Measurements from ENCODE around the gene NEK8.

The NEK8 gene

DNA sequence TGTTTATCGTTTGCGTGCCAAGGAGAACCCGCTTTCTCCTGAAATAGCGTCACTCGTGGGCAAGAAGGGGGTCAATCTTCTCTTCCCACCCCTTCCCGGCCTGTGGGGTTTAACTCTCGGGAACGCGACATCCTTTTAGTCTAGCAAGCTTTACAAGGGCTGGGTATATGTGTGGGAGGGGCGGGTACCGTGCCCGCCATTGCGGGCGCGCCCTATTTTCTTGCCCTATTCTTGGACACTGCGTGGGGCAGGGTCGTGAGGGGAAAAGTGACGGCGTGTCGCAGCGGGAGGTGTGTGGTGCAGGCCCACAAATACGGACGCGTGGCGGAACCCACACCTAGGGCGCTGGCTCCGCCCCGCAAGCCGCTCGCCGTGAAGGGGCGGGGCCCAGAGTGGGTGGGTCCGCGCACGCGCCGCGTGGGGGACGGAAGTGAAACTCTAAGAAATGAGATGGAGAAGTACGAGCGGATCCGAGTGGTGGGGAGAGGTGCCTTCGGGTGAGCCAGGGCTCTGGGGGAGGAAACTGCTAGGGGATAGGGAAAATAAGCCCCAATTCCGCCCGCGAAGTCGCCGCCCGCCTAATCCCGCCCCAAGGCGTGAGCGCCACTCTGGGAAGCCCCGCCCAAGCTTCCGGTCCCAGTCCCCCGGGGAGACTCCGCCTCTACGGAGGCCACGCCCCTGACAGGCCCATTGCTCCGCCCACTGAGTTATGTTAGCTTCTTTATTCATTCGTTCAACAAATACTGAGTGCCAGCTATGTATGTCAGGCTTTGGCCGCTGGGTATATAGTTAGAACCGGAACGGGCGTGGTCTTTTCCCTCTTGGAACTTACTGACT is at the start of gene NEK8:
Gene NEK8, plus strand, starts transcription at position 425 of the 837 bp plus-strand sequence. Its CDS starts 26 bp downstream, at position 451.
- DNase-seq (ENCODE audit: low read depth in 2 of 2, low spot score in 1 of 2): peak; percentile 96 to 98

DNA sequence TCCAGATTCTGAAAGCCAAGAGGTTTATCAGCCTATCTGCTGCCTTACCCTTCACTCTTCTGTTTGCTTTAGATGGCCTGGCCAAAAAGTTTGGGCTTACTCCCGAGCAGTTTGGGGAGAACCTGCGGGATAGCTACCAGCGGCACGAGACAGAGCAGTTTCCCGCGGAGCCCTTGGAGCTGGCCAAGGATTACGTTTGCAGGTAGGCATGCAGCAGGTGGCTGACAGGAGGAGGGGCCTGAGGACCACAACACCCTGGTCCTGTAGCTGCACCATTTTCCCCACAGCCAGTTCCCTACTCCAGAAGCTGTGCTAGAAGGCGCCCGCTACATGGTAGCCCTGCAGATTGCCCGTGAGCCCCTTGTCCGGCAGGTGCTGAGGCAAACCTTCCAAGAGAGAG is 45.9 kb upstream of the NEK8 start:
- no peak for DNase-seq (ENCODE audit: low read depth in 2 of 2, low spot score in 1 of 2)

DNA sequence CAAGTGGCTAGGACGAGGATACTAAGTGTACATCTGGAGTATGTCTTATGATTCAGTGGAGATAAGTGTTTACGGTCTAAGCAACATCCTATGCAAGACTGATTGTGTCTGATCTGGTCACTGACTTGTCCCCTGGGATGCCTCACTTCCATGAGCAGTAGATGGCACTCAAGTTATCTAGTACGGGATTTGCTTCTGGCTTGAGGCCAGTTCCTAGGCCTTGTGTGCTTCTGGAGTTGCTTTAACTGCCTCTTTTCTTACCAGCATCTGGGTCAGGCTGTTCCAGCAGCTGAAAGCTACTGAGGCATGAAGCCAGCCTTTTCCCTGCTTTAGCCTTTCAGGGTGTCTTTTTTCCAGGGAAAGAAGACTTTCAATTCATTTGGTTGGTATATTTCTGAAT is 43.6 kb upstream of the NEK8 start:
- DNase-seq (ENCODE audit: low read depth in 2 of 2, low spot score in 1 of 2): no peak

GRCh38 chr17:28685366-28685765 is 43.2 kb upstream of the NEK8 start:
- no peak for DNase-seq (ENCODE audit: low read depth in 2 of 2, low spot score in 1 of 2)

DNA sequence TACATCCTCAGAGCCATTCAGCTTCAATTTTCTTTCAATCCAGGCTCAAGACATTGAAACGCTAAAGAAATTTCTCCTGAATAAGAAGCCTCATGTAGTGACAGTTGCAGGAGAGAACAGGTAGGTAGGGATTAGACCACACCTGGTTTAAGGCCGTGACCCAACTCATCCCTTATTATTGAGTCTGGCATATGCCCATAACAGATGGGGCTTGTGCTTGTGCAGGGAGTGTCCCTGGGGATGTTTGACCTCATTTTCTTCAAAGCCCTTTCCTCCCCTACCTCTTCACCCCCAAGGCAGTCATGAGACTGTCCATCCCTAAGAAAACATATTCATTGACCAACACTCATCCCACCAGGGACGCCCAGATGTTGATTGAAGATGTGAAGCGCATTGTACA is 42.3 kb upstream of the NEK8 start:
- no peak for DNase-seq (ENCODE audit: low read depth in 2 of 2, low spot score in 1 of 2)

DNA sequence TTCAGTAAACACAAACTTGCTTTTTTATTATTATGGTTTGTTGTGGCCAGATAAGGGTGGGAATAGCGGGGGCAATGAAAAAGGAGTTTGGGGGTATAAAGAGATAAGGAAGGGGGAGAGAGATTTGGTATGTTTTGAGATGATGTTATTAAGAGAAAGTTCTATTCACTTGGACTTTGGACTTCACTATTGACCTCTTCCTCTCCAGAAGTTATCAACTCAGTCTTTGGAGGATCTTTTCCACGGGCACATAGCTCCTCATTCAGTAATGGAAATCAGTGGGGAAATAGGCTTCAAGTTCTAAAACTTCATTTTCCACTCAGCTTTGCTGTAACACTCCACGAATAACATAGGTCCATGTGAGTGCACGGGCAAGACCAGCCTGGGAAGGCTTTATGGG is 40.1 kb upstream of the NEK8 start:
- DNase-seq (ENCODE audit: low read depth in 2 of 2, low spot score in 1 of 2): no peak

GRCh38 chr17:28689011-28689410 is 39.6 kb upstream of the NEK8 start:
- no peak for DNase-seq (ENCODE audit: low read depth in 2 of 2, low spot score in 1 of 2)

GRCh38 chr17:28693869-28694268 is 34.7 kb upstream of the NEK8 start:
- DNase-seq (ENCODE audit: low read depth in 2 of 2, low spot score in 1 of 2): no peak

DNA sequence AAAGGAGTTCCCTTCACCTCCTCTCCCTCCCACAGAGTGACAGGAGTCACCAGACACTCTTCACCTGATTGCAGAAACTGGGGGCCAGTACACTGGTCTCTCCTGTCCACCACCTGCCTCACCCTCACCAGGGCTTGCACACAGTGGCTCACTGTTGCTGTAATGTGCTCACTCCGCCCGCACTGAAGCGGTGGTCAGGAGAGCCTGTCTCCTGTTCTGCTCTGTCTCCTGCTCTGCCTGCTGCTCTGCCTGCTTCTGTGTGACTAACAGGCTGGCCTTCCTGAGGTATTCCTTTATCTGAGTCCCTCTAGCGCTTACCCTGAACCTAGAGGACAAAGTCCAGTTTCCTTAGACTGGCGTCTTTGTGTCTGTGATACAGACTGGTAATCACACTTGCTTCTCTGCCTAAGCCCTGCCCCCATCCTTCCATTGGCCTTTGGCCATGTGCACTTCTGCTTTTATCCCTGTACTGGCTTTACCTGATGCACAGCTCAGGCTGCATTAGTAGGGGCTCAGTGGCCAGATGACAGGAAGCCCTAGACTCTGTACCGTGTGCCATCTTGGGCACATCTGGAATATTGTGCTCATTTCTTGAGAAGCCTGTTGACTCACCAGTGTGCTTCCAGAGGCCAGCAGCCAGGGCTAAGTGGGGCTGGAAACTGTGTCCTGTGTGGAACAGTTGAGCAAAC is 30.2 kb upstream of the NEK8 start:
- no peak for DNase-seq (ENCODE audit: low read depth in 2 of 2, low spot score in 1 of 2)

GRCh38 chr17:28700278-28700677 is 28.3 kb upstream of the NEK8 start:
- DNase-seq (ENCODE audit: low read depth in 2 of 2, low spot score in 1 of 2): no peak

GRCh38 chr17:28700830-28701492 is 27.6 kb upstream of the NEK8 start:
- no peak for DNase-seq (ENCODE audit: low read depth in 2 of 2, low spot score in 1 of 2)

- DNase-seq (ENCODE audit: low read depth in 2 of 2, low spot score in 1 of 2): no peak
Observed at GRCh38 chr17:28702026-28702751, 26.4 kb upstream of the NEK8 start.

DNA sequence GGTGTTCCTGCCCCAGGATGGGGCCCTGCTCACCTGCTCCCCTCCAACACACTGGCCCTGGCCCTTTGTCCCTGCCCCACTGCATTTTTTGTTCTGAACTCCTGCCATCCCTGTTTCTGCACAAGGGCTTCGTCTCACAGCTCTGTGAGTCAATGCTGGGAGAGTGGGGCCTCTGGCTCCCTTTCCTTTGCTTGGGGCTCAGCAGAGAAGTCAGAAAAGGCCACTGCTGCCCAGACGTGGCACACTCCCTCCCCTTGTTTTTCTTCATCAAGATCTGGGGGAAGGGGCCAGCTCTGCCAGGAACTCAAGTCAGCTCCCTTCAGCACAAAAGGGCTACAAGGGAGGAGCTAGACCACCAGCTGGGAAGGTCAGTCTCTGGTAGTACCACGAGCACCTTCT is 25.8 kb upstream of the NEK8 start:
- DNase-seq (ENCODE audit: low read depth in 2 of 2, low spot score in 1 of 2): no peak

- DNase-seq (ENCODE audit: low read depth in 2 of 2, low spot score in 1 of 2): no peak
Observed at GRCh38 chr17:28703552-28704218, 24.9 kb upstream of the NEK8 start.

DNA sequence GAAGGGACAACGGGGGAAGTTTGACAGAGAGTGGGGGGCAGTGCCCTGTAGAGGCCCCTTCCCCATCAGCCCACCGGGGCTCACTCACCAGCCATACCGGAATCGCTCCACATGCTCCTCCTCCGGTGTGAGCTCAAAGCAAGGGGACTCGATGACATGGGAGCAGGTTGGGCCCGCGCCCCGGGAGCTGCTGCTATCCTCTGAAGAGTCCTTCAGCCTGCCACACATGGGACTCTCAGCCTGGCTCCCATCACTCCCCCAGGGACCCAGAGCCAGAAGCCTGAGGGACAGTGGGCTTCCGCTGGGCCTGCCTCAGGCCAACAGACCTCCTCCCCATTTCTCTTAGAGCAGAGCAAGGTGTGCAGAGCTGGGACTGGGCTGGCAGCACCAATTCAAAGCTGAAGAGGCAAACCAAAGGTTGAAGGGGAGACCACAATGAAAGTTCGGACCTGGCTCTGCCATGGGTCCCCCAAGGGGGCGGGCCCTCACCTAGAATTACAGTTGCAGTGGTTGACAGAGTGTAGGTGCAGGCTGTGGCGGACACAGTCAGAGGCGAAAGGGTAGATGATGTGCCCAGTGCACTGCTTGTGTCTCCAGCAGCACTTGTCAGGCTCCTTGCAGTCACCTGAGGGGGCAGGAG is 24.2 kb upstream of the NEK8 start:
- no peak for DNase-seq (ENCODE audit: low read depth in 2 of 2, low spot score in 1 of 2)

DNA sequence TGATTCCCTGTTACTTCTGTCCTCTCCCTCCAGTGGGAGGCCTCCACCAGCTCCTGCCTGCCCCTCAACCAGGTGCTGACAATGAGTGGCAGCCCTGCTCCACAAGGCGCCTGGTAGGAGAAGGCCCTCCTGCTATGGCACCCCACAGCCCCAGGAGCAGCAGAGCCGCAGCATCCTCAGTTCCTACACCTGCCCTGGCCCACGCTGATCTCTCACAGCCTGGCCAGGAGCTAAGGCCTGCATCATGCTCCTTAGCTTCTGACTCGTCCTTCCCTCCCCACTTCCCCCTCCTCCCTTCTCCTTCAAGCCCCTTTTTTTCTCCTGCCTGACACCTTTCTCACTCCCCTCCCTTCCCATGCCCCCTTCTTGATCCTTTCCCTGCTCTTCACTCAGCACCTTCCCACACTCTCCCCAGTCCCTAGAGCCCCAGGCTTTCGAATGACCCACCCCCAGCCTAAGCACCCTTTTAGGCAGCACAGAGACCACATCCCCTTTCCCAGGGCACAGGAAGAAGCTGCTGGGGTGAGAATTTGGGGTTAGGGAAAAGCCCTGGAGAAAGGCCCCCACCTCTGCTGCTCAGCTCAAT is 23.4 kb upstream of the NEK8 start:
- DNase-seq (ENCODE audit: low read depth in 2 of 2, low spot score in 1 of 2): no peak

GRCh38 chr17:28705728-28706334 is 22.8 kb upstream of the NEK8 start:
- no peak for DNase-seq (ENCODE audit: low read depth in 2 of 2, low spot score in 1 of 2)

DNA sequence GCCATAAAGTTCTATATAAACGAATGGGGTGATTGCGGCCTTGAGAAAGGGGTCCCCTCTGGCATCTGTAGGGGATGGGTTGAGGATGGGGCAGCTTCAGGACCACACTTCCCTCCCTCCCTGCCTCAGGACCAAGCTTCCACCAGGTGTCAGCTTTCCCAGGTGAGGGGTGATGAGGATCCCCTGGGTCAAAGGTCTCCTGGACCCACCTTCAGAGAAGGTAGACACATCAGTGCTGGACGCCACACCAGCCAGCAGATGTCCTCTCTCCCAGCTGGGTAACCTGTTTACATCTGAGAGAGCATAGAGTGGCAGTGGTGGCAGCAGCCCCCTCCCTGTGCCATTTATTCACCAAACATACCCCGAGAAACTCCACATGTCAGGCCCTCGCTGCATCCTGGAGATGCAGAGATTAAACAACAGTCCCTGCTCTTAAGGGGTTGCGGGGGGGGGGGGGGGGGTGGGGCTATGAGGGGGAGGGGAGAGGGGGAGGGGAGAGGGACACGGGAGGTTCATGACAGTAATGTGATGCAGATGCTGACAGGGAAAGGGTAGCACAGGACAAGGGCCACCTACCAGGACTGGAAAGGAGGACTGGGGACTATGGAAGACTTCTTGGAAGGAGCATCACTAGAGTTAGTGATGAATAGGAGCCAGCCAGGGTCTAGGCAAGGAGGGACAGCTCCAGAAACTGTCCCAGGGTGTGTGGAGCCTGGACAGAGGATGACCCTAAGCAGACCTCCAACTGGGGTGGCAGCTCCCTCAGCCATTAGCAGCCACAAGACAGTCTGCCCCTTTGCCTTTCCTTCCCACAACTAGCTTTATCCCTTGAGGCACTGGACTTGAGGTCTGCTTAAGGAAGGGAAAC is 21.9 kb upstream of the NEK8 start:
- DNase-seq (ENCODE audit: low read depth in 2 of 2, low spot score in 1 of 2): no peak

DNA sequence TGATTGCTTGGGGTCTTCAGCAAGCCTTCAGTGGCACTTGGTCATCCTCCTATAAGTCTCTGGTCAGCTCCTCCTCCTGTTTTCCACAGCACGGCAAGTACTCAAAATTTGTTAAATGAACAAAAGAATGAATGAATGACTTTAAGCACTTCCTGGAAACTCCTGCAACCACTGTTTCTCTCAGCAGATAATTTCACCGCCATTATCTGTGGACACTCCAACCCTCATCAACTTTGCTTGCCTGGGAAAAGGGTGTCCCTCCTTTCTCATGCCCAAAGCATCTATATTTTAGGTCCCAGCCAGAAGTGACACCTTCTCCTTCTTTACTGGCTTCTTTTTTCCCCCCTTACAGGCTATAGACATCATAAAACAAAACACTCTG is 21.3 kb upstream of the NEK8 start:
- DNase-seq (ENCODE audit: low read depth in 2 of 2, low spot score in 1 of 2): no peak

All from stimulated activated CD8-positive, alpha-beta memory T cell treated with anti-CD3 and anti-CD28 coated beads, Interleukin-4, amount 100 ng/mL, for 1 hour (primary cell).